ENCODE data around the gene PTPRG.
"Not testable (repeated sequence)": the region's sequence is repeated elsewhere in the genome, so short reads cannot be mapped to it uniquely, and the experiment has no call there.

PTPRG gene

DNA sequence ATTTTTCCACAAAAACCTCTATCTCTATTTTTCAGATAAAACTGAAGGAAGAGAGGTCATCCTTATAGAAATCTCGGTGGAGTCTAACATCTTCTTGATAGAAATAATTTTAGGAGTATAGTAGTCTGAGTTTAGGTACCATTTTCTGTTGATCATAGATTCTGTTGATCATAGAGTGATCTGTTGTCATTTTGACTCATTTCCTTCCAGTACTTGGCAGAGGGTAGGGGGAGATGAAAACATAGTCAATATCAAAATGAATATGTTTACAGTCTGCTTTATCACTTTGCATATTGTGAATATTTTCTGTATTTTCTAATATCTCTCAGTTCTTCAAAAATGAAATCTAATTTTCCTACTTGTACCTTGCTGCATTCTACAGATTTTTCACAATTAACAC lies 458.5 kb downstream of the PTPRG start:
- DNase-seq (ENCODE audit: low read depth), result no peak

DNA sequence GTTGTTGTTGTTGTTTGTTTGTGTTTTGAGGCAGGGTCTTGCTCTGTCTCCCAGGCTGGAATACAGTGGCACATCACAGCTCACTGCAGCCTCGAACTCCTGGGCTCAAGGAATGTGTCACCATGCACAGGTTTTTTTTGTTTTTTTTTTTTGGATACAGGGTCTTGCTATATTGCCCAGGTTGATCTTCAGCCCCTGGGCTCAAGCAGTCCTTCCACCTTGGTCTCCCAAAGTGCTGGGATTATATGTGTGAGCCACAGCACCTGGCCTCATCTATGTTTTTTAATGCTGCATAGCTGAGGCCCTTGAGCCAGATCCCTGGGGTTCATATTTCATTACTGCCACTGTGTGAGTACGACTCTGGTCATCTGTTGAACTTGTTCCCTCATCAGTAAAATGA lies 459.3 kb downstream of the PTPRG start:
- DNase-seq (ENCODE audit: low read depth), result no peak

DNA sequence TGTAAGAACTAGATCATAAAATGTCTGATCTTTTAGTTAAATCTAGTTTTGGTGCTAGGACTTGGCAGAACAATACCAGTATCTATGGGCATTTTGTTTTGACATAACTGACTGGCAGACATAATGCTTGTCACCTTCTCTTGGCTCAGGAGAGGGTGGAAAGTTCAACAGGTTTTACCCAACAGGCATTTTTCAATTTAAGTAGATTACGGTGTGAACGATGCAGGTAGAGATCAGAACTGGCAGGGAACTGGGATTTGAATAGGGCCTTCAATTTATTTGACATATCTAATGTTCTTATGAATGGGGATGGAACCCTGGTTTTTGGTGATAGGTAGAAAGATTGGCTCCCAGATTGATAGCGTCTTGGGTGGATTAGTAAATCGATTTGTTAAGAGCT lies 460.9 kb downstream of the PTPRG start:
- DNase-seq (ENCODE audit: low read depth), result no peak

DNA sequence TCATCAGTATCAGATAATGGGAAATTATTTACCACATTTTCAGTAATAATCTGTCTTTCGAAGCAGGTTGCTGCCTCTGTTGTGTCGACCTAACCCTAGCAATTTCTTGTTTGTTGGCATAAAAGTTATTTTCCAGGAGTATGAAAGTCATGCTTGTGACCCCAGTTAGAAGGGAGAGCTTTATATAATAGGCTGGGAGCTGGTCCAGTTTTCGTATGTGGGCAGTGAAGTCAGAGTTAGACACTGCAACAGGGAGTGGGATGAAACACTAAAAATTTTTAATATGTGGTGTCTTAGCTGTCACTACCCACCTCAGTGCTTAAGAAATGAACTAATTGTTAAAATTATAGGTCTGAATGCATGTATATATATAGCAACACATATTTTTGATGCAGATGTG lies 463.5 kb downstream of the PTPRG start:
- no peak for DNase-seq (ENCODE audit: low read depth)

DNA sequence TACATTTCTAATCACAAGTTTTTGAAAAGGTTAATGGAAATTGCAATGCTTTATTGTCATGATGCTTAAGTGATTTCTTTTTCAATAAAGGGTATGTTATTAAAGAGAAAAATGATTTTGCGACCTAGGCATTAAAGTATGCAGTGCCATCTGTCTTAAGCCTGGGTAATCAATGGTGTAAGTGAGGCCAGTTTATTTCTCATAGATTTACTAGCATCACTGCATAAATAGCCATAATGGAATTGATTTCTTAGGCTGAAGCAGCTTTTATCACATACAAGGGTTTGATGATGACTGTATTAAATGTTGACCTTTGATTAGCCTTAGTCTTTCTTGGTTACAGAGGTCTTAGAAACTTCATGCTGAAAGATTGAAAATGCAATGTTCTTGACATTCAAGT lies 464.5 kb downstream of the PTPRG start:
- no peak for DNase-seq (ENCODE audit: low read depth)

- DNase-seq (ENCODE audit: low read depth), result no peak
Observed at GRCh38 chr3:62027241-62027640, 465.9 kb downstream of the PTPRG start.

GRCh38 chr3:62027796-62028195 lies 466.4 kb downstream of the PTPRG start:
- DNase-seq (ENCODE audit: low read depth), result no peak

DNA sequence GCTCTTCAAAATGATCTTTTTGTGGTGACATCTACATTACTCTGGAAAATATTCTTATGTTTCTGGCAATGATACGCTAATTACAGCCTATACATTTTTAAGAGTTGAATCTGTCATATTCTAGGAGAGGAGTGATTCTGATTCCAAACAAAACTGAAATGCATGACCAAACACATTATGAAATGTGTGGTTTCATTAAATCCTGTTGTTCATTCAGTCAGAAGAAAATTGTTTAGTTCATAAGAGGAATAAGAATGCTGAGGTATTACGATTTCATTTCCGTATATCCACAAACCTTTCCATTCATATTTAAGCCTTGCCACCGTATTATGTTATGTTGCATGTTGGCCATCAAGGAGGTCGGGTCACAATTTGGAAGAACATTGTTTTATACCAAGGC lies 466.9 kb downstream of the PTPRG start:
- no peak for DNase-seq (ENCODE audit: low read depth)

DNA sequence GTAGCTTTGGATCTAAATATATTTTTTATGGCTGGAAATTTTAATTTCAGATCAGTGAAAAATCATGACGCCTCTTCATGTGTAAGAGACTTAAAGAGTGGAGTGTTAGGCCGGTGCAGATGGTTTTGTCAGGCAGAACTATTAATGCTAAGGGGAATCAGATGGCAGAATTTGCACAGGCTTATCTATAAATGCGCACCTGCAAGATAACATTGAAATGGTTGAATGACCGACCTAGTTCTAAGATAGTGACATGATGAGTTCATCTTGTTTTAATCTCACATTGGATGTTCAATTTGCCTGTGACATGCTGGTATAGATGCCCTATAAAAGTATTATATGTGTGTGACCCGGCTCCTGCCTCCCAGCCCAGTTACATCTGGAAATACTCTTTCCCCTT lies 471.4 kb downstream of the PTPRG start:
- no peak for DNase-seq (ENCODE audit: low read depth)

DNA sequence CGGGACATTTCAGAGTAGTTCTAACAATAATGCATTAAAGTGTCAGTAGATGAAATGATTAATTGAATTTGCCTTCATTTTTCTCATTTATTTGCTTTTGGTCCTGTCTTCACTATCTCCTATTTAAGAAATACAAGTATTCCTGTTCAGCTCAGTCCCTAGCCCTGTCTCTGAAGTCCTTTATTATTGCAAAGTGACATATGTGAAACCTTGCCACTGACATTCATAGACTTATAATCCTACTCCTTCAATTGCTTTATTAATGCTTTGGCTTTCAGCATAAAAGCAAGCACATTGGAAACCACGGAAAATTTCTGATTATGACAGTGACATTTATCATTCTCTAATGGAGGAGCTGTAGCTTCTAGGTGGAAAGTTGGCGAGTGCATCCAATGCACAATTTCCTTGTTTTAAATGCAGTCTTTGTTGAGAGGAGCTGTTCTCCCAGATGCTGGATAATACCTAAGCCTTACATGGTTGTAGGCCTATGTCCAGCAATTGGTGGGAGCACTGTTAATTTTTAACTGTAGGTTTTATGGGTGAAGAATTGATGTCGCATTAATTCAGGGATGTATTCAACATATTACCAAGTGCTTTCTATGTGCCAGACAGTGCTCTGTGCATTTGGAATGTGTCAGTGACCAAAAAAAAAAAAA lies 474.2 kb downstream of the PTPRG start:
- DNase-seq (ENCODE audit: low read depth), result no peak

- no peak for DNase-seq (ENCODE audit: low read depth)
Observed at GRCh38 chr3:62036726-62037125, 475.4 kb downstream of the PTPRG start.

- not testable (repeated sequence) for DNase-seq (ENCODE audit: low read depth)
Observed at GRCh38 chr3:62038798-62039197, 477.4 kb downstream of the PTPRG start.

DNA sequence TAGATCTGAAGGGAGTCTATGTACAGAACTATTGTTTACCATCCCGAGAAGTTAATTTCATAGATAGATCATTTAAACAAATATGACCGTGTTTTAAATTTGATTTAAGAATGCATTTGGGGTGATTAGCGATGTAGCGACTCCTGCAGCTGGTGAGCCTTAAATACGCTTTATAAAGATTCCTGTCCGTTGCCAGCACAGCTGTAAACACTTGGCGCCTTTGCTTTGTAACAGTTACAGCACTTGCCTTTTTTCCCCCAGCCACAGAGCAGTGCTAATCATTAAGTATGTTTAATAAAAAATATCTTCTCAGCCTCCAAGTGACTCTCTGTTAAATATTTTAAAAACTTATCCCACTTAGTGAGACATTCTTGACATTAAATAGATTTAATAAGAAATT lies 478.2 kb downstream of the PTPRG start:
- no peak for DNase-seq (ENCODE audit: low read depth)

- no peak for DNase-seq (ENCODE audit: low read depth)
Observed at GRCh38 chr3:62041681-62042080, 480.3 kb downstream of the PTPRG start.

GRCh38 chr3:62044874-62045411 lies 483.6 kb downstream of the PTPRG start:
- DNase-seq (ENCODE audit: low read depth), result no peak

DNA sequence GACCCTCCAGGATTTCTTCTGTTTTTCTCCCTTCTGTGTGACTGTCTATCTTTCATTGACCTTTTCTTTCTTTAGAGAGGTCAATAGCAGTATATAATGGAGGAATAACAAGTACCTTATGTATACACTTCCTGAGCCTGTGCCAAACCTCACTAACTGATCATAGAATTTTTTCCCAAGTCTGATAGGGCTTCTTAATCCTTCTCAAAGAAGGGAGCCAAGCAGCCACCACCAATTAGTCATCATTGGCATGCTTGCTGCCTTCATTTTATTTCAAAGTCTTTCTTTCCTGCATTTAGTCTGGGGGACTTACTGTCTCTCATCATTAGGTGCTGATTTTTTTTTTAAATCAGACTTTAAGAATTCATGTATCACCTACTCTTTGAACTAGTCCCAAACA lies 485.0 kb downstream of the PTPRG start:
- no peak for DNase-seq (ENCODE audit: low read depth)

- DNase-seq (ENCODE audit: low read depth), result no peak
Observed at GRCh38 chr3:62048577-62048976, 487.2 kb downstream of the PTPRG start.

DNA sequence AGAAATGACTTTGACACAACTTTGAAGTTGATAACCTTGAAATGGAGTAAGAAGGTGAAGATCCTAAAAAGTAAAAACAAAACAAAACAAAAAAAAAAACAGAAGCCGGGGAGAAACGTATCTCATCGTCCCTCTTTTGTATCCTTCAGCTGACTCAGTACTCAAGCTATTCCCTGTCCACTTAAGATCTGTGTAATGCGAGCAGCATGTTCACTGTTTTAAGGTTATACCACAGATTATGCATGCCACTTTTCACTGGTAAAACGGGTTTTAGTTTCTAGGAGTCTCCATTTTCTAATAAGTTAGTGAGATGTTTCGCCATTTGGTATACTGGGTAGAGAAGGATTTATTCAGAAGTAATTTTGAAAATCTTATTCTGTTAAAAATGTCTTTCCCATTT lies 487.7 kb downstream of the PTPRG start:
- DNase-seq (ENCODE audit: low read depth), result no peak

DNA sequence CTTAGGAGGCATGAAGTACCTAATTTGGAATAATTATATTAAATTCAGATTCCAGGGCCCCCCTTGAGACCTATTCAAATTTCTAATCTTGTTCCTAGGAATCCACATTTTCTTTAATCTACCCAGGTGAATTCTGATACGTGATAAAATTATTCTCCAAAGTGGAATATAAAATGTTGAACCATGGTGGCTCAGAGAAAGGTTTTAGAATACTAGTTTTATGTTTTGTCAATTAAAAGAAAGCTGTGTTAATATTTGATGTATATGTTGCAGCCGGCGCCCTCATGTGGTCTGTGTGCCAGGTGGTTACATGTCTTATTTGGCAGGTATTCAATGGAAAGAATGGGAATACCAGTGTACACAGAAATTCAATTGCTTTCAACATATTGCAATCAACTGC lies 490.1 kb downstream of the PTPRG start:
- DNase-seq (ENCODE audit: low read depth), result no peak

- no peak for DNase-seq (ENCODE audit: low read depth)
Observed at GRCh38 chr3:62052331-62052730, 491.0 kb downstream of the PTPRG start.

GRCh38 chr3:62056658-62057057 lies 495.3 kb downstream of the PTPRG start:
- DNase-seq (ENCODE audit: low read depth), result no peak

DNA sequence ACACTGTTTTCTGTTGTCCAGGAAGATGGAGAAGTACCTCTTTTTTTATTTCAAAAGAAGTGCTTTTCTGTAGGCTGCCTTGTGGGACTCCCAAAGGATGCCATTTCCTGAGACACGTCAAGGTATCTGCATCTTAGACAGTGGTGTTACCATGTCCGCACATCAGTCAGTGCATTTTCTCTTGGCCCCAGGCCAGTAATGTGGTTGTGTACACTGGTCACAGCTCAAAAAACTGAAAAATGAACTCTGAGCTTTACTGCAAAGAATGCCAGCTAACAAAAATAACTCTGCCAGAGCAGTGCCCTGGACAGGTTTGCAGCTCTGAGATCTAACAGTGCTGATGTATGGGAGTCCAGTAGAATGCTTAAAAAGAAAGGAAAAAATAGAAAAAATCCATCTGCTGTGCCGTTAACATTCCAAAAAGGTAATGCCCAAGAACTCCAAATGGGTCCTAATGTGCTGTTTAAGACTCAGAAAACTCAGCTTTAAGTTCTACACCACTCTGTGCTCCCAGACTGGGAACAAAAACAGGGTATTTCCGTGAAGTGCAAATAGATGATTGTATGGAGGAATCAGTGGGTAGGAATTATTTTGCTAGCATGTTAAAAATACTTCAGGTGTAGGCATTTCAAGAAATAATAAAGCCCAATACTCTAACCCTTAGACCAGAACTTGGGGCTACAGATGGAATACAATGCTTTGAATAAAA lies 496.1 kb downstream of the PTPRG start:
- DNase-seq (ENCODE audit: low read depth), result no peak

- DNase-seq (ENCODE audit: low read depth), result no peak
Observed at GRCh38 chr3:62065985-62066693, 504.8 kb downstream of the PTPRG start.
